AML-193 (cell line): Measurements from ENCODE around the gene SLC24A3.

Experiments used
- DNase-seq, 2 experiments: peaks; one replicate each; lab custom pipeline; 2025; lab: John Stamatoyannopoulos, UW

SLC24A3 gene

DNA sequence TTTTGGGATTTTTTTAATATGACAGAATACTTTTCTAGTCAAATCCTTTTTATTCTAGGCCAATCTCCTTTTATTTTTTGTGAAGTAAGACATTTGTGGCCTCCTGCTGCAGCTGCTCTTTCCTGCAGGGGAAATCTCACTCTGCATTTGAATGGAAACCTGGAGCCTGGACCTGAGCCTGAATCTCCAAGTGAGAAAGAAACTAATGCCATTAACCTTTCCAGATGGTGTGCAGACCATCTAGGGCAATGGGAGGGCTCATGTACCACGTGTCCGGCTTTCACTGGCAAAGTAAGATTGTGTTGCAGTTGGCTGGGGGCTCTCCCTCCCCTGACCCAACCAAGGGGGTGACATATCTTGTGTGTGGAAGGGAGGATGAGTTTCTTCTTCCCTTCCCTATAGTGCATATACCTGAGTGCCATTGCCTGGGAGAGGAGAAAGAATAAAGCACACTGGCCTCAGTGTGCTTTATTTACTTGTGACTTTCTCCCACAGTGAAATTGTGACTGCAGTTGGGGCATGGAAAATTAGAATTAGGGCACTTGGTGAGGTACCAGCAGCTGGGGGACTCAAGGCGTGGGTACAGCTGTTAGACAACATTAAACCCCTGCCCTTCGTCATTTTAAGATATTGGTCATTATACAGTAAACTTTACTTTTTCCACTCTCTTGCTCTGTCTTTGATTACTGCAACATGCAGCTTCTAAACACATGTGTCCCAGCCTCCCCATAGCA, 385.8 kb downstream of the SLC24A3 start:
- DNase-seq: no peak

DNA sequence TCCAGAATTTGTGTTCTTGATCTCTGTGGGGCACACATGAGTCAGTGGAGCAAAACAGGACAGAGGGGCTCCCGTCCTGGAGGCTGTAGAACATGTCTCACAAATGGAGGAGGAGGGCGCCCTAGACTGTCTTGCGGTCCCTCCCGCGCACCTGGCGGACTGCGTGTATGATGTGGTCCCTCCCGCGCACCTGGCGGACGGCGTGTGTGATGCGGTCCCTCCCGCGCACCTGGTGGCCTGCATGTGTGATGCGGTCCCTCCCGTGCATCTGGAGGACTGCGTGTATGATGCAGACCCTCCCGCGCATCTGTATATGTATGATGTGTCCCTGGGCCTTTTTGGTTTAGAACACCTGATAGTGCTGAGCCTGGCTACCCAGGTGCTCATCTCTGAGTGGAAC, 386.8 kb downstream of the SLC24A3 start:
- no peak for DNase-seq

DNA sequence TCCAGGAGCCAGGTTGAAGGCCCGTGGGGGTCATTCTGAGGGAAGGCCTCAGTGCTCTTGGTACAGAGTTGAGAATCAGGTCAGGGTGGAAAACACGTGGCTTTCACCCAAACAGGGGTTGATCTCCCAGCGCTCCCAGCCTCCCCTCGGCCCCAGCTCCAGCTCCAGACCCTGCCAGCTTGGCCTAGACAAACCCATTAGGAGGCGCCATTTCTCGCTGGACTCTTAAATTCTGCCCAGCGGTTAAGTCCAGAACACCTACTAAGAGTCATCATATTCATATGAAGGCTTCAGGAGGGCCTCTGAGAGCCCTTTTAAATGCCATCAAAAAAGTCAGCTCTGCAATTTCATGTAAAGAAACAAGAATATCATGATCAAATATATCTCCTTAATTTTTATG, 387.6 kb downstream of the SLC24A3 start:
- DNase-seq: no peak

DNA sequence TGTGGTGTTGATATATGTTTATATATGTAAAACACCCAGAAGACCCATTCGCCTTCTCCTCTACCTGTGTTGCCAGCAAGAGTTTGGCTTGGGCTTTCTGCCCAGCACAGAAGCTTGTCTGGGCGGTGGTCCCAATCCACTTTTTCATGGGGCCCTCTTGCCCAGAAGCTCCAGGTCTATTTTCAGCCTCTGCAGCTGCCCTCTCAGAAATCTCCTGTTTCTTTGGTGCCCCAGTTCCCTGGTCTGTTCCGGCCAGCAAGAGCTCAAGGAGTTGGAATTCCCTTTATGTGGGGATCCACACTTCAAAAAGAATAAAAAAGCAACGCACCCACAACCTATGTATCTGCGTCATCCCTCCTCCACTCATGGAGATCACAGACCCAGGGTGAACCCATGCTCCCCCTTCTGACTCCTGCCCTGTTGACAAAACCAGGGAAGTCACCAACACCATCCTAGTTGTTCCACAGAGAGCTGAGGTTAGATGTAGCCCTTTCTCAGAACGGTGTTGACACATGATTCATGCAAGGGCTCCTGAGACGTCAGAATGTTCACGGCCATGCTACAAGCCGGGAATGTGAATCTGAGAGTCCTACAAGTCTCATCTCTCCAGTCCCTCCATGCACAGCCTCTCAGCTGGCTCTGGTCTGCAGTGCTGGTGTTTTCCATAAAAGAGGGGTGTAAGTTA, 388.8 kb downstream of the SLC24A3 start:
- no peak for DNase-seq

DNA sequence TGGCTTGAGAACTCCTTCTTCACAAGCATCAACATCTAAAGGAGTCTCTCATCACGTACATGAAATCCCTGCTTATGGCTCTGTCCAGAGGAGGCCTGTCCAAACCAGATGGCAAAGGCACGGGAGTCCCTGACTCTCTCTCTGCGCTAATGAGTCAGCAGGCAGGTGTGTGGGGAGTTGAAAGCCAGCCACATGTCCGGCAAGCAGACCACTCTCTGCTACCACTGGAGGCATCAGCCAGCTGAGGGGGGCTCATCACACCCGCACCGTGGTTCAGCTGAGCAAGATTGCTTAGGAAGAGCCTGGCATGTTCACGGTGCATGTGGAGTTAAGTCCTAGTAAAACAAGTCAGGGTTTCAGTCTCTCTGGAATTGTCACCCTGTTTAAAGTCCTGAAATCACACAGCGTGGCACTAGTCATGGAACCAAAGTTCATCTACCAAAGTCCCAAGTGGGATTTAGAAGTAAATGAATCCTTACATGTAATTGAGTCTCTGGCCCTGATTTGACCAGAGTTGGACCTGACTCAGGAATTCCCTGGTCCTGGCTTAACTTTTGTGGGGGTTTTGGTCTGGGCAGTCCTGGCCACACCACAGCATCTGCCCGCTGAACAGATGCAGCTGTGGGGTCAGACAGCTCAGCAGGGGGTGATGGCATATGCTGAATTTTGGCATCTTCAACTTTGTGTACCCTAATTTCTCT, 390.4 kb downstream of the SLC24A3 start:
- DNase-seq: no peak

DNA sequence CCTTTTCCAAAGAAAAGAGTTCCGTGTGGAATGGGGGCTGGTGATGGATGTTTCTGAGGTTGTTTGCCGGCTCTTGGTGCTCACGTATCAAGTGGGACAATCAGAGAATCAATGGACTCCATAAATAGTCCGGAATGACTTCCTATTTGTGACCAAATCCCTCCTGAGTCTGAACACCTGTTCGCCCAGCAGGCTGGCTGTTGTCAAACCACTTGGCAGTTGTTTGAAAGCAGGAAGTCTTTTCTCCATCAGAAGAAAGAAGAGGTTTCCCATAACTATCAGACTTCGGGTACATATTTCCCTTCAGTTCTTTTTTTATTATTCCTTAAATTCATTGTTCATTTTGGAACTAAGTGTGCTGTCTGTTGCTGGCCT, 390.9 kb downstream of the SLC24A3 start:
- no peak for DNase-seq

DNA sequence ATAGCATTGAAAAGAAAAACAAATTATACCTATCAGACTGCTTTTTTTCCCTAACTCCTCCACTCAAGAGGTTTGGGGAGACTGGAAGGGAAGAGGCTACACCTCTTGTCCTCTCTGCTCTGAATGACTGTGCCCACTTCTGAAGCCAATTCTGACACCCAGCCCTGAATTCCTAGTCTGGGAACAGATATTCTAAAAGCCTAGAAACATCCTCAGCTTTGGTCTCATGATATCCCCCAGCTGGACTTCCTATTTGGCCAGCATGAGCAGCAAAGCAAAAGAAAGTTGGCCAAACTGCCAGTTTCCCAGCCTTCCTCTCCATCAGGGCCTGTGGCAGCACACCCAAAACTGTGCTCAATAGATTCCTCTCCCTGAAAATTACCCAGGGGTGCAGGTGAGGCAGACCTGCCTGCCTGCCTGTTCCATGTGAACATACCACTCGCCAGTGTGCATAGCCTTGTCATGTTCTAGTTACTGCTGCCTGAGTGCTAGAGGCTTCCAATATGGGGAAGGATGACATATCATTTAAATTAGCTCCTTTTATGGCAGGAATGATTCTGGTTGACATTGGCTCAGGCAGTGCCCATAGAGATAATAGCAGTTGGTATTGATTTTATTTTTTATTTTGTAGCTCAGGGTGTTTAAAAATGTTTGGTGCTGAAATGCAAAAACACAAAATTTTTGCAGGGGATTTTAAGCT, 393.5 kb downstream of the SLC24A3 start:
- no peak for DNase-seq

DNA sequence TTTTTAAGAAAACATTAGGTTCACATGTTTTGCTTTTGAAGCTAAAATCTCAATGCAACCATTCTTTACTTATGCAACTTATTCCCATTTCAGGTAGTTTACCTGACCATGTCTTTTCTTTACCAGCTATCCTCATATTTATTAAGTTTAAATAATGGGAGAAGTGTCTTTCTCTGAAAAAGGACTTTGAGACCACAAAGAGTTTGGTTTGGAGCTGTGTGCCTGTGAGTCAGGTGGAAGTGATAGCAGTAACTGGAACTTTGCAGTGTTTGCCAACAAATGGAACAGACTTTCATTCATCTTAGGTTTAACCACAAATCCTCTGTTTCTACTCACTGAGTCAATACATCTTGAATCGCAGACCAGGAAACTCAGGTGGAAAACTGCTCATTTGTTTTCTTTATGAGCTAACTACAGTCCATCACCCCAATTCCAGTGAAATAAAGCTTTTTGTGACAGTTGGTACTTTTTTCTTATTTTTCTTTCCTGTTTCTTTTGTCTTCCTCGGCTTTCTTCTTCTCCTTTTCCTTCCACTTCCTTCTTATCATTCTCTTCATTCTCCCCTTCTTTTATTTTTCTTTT, 397.3 kb downstream of the SLC24A3 start:
- DNase-seq: no peak

DNA sequence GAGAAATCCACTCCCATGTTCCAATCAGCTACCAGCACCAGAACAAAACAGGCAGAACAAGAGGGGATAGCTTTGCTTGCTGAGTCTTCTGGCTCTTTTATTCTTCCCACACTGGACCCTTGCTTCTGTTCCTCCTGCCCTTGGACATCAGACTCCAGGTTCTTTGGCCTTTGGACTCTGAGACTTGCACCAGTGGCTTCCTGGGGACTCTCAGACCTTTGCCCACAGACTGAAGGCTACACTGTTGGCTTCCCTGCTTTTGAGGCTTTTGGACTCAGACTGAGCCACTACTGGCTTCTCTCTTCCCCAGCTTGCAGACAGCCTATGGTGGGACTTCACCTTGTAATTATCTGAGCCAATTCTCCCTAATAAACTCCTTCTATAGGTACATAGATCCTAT, 403.2 kb downstream of the SLC24A3 start:
- DNase-seq: no peak

DNA sequence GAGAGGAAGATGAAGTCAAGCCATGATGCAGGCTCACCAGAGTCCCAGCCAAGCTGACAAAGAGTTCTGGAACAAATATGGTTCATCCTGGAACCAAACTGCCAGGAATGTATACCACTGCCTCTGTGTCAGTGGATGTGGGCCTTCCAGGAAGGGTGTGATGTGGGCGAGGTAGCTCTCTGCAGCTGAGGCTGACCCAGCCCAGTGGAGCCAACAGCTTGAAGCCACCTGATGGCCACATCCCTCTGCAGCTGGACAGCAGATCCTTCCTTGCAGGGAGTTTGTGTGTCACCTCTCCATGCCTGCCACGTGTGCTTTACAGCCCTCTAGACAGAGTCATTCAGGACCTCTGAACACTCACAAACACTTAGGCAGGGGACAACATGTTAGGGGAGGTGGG, 403.6 kb downstream of the SLC24A3 start:
- DNase-seq: no peak

DNA sequence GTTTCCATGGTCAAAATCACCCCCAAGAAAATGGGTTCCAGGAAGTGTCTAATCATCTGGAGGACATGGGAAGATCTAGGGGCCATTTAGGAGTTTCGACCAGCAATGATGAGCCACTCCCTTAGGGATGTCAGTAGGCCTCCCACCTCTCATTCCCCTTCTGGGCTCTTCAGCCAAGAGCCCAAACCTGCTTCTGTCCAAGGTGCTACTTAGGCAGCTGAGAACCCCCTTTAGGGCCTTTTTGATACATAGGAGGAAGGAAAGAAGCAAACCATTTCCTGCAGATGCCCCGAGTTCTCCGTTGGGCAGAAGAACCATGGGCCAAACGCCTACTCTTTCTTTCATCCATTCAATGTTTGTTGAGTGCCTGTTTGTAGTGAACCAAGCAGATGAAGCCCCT, 404.2 kb downstream of the SLC24A3 start:
- no peak for DNase-seq

DNA sequence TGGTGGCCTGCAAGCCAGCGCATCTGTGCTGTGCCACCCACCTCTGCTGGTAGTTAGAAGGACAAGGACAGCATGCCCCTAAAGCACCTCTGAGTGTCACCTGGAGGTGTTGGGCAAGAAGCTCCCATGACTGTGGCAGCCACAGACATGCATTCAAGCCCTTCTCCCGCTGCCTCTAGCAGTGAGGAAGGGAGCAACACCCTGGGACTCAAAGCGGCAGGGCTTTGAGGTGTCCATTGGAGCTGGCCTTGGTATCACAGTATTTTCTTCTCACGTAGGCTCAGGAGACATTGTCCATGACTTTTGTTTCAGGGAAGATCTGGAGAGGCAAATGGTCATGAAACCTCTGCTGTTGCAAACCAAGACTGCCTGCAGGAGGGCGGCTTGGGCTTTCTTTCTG, 404.8 kb downstream of the SLC24A3 start:
- DNase-seq: no peak

DNA sequence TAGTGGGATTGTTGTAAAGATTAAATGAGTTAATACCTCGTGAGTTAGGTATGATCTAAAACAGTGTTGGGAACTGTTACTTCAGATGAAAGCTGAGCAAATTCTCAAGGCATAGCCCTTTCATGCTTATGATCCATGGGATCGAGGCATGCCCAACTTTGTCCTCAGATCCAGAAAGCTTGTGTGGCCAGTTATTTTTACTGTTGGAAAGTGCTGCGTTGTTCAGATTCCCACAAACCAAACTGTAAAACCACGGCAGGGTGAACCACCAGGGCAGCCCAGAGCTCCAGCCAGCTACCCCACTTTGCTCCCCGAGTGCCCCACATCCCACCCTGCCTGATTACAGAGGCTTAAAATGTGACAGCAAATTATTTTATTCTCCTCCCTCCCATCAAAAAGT, 406.3 kb downstream of the SLC24A3 start:
- no peak for DNase-seq

DNA sequence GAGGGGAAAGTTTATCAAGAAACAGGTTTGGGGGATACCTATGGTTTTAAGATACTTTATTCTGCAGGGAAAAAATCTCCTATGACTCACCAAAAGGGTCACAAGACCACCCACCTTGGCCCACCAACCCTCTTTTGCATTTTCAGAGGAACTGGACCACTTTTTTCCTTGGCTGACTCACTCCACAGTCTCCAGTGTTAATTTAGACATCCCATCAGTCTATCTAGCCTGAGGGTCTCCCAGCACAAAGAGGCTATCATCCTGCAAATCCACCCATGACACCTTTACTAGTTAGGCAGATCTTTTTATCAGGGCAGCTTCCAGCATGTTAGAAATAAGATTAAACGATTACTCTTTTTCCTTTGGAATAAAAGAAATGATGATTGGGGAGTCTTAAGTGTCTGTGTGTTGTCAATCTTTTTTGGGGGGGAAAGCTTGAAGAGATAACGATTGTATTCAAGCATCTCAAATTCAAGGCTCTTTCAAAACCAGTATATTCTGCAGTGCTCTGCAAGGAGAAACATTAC, 407.5 kb downstream of the SLC24A3 start:
- no peak for DNase-seq

DNA sequence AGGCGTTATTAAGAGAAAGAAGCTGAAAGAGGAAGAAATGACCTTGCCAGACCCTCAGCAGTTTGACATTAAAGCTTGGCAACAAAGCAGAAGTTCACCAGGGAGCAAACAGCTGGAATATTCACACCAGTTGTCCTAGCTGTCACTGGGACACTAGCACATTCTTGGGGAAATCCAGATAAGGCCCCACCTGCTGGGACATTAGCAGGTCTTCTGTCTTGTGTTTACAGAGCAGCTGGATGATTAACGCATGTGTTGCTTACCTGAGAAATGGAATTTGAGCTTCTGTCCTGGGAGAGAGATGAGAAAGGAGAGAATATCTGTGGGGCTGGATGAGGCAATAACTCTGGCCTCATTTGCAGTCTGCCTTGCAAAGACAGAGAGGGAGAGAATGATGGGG, 408.0 kb downstream of the SLC24A3 start:
- DNase-seq: no peak

DNA sequence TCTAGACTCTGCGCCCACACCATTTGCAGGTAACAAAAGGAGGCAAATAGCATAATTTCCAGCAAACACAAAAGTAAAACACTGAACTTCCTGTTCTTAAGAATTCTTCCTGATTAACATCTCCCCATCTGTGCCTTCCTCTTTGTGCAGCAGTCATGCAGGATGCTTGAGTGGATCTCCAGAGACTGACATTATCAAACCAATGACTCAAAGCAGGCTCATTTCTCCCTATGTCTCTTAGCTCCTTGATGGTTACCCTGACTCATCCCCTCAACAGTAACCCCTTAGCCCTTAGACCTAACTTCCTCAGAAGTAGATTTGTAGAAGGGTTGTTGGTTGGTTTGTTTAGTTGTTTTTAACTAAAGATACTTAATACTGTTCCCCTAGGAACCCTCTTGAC, 408.6 kb downstream of the SLC24A3 start:
- DNase-seq: no peak

DNA sequence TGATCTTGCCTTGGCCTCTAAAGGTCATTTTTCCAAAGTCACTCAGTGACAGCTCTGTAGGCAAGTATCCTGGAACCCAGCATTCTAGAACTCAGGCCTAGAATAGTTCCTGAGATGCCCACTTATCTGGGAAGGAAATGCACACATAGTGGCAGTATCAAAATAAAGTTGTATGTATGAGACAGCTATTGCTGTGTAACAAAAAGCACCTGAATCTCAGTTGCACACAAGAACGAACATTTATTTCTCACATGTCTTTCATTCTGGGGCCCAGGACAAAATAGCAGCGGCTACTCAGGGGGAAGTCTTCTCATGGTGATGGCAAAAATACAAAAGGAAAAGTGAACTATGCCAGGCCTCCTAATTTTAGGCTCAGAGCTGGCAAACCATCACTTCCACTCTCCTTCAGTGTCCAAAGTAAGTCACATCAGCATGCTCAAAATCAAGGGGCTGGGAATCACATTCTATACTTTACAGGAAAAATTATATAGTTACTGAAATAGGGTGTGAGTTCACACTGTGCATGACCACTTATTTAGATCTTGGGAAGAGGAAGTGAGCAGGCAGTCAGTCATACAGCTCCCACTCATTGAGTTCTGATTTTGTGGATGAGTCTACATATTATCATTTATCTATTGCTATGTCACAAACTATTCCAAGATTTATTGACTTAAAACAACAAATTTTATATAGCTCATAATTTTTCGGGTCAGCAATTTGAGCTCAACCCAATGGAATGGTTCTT, 412.0 kb downstream of the SLC24A3 start:
- no peak for DNase-seq

DNA sequence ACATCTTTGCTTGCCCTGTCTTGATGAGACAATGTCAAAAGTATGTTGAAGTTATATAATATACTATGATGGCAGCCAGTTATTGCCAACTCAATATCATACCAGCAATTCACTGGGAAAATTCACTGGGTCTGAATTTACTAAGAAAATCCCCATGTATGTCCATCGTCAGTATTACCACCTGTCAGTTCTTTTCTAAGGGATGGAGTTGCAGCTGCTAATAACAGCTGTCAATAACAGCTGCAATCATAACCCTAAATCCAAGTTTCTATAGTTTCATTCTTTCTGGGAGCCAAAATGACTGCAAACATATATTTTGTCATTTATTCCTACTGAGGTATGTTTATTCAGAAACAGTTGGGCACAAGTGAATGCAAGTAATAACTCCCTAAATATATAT, 413.0 kb downstream of the SLC24A3 start:
- DNase-seq: no peak

DNA sequence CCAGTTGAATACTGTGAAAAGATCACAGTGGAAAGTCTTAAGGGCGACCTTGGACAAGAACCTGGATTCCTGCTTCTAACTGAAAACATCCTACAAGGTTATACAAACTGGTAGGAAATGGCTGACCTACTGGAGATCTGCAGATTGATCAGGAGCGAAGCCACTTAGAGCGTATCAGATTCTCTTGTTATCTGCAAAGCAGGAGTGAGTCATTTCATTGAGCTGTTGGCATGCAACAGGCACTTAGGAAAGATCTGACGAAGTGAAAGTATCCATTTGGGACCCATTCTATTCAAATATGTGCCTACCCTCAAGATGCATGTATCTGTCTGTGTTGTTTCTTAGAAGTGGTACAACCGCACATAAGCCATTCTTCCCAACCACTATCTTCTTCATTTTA, 414.5 kb downstream of the SLC24A3 start:
- DNase-seq: no peak

DNA sequence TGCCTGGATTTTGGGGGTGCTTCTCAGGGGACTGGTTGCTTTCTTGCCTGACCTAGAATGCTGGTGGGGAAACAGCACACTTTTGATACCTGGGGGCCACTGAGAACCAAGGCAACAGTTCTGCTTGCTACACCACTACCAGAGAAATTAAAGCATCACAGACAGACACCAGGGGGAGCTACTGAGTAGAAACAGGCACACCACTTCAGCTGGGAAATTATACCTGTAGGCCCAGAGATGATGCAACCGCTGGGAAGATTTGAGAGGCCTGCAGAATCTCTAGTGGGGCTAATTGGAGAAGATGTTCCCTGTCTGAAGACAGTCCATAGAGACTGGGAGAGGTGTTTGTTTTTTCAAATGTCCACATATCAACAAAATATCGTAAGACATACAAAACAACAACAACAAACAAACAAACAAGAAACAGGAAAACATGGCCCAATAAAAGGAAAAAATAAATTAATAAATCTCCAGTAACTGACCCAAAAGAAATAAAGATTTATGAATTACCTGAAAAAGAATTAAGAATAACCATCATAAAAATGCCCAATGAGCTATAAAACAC, 416.2 kb downstream of the SLC24A3 start:
- peak; percentile 20 to 26 for DNase-seq

DNA sequence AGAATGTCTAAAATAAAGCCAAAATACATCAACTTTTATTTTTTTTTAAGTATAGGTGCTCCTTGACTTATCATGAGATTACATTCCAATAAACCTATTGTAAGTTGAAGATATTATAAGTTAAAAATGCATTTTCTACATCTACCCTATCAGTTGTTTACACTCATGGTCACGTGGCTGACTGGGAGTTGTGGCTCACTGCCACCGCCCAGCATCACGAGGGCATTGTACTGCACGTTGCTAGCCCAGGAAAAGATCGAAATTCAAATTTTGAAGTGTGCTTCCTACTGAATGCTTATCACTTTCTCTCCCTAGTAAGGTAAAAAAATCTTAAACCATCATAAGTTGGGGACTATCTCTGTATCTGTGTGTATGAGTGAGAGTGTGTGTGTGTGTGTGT, 419.0 kb downstream of the SLC24A3 start:
- DNase-seq: no peak
